ENCODE measurements around the gene SPATA16. TPM values are rescaled to one million over a fixed set of nuclear protein-coding genes. Genes with fewer than 3 reads are reported as not detected.

Gene SPATA16
- total and polyA plus RNA-seq, 2 experiments from 2014 or later = not detected

DNA sequence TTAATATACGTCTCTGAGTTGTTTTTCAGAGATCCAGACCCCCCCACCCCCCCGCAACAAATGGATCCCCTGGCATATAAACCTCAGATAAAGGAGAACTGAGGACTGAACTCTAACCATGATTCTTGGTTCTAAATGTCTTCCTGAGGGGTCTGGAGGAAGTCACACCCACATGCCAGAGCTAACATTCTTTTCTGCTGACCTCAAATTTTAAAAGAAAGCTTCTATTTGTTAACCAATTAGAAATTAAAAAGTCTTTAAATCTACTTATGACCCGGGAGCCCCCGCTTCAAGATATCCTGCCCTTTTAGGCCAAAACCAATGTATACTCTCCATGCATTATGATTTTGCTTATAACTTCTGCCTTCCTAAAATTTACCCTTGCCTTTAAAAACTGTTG is 202.2 kb downstream of the SPATA16 start (continued):
- TF ChIP-seq, protein P1, sequence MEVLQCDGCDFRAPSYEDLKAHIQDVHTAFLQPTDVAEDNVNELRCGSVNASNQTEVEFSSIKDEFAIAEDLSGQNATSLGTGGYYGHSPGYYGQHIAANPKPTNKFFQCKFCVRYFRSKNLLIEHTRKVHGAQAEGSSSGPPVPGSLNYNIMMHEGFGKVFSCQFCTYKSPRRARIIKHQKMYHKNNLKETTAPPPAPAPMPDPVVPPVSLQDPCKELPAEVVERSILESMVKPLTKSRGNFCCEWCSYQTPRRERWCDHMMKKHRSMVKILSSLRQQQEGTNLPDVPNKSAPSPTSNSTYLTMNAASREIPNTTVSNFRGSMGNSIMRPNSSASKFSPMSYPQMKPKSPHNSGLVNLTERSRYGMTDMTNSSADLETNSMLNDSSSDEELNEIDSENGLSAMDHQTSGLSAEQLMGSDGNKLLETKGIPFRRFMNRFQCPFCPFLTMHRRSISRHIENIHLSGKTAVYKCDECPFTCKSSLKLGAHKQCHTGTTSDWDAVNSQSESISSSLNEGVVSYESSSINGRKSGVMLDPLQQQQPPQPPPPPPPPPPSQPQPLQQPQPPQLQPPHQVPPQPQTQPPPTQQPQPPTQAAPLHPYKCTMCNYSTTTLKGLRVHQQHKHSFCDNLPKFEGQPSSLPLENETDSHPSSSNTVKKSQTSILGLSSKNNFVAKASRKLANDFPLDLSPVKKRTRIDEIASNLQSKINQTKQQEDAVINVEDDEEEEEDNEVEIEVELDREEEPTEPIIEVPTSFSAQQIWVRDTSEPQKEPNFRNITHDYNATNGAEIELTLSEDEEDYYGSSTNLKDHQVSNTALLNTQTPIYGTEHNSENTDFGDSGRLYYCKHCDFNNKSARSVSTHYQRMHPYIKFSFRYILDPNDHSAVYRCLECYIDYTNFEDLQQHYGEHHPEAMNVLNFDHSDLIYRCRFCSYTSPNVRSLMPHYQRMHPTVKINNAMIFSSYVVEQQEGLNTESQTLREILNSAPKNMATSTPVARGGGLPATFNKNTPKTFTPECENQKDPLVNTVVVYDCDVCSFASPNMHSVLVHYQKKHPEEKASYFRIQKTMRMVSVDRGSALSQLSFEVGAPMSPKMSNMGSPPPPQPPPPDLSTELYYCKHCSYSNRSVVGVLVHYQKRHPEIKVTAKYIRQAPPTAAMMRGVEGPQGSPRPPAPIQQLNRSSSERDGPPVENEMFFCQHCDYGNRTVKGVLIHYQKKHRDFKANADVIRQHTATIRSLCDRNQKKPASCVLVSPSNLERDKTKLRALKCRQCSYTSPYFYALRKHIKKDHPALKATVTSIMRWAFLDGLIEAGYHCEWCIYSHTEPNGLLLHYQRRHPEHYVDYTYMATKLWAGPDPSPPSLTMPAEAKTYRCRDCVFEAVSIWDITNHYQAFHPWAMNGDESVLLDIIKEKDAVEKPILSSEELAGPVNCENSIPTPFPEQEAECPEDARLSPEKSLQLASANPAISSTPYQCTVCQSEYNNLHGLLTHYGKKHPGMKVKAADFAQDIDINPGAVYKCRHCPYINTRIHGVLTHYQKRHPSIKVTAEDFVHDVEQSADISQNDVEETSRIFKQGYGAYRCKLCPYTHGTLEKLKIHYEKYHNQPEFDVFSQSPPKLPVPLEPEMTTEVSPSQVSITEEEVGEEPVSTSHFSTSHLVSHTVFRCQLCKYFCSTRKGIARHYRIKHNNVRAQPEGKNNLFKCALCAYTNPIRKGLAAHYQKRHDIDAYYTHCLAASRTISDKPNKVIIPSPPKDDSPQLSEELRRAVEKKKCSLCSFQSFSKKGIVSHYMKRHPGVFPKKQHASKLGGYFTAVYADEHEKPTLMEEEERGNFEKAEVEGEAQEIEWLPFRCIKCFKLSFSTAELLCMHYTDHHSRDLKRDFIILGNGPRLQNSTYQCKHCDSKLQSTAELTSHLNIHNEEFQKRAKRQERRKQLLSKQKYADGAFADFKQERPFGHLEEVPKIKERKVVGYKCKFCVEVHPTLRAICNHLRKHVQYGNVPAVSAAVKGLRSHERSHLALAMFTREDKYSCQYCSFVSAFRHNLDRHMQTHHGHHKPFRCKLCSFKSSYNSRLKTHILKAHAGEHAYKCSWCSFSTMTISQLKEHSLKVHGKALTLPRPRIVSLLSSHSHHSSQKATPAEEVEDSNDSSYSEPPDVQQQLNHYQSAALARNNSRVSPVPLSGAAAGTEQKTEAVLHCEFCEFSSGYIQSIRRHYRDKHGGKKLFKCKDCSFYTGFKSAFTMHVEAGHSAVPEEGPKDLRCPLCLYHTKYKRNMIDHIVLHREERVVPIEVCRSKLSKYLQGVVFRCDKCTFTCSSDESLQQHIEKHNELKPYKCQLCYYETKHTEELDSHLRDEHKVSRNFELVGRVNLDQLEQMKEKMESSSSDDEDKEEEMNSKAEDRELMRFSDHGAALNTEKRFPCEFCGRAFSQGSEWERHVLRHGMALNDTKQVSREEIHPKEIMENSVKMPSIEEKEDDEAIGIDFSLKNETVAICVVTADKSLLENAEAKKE (CRISPR knock-in tag; IDR thresholded peaks at IDR 0.05) = no peak
- TF ChIP-seq EZH2phosphoT487 (IDR thresholded peaks at IDR 0.05; ENCODE audit: unreplicated experiment) (no peak), ETS1 (IDR thresholded peaks at IDR 0.05) (no peak), STAT1 (IDR thresholded peaks at IDR 0.05; ENCODE audit: unreplicated experiment) (no peak), CREB1 (CRISPR knock-in tag; IDR thresholded peaks at IDR 0.05; ENCODE audit: low read depth) (no peak), JUNB (IDR thresholded peaks at IDR 0.05; ENCODE audit: unreplicated experiment) (no peak)
- TF ChIP-seq, protein P2, sequence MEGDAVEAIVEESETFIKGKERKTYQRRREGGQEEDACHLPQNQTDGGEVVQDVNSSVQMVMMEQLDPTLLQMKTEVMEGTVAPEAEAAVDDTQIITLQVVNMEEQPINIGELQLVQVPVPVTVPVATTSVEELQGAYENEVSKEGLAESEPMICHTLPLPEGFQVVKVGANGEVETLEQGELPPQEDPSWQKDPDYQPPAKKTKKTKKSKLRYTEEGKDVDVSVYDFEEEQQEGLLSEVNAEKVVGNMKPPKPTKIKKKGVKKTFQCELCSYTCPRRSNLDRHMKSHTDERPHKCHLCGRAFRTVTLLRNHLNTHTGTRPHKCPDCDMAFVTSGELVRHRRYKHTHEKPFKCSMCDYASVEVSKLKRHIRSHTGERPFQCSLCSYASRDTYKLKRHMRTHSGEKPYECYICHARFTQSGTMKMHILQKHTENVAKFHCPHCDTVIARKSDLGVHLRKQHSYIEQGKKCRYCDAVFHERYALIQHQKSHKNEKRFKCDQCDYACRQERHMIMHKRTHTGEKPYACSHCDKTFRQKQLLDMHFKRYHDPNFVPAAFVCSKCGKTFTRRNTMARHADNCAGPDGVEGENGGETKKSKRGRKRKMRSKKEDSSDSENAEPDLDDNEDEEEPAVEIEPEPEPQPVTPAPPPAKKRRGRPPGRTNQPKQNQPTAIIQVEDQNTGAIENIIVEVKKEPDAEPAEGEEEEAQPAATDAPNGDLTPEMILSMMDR (conservative IDR thresholded peaks at IDR 0.05; ENCODE audit: low read depth in 2 of 2) = no peak
